CD4-positive, CD25-positive, alpha-beta regulatory T cell (primary cell): ENCODE data around the gene CBX4. TPM values are rescaled to one million over a fixed set of nuclear protein-coding genes. Genes with fewer than 3 reads are reported as not detected.

Source experiments
- ATAC-seq, 2 donors: fragments of 150-1000 bp; cut with Tn5 transposase; one replicate each; pipeline ENCODE4 v1.10.0; 2021; ENCODE audit warnings: low read depth in 2 of 2, moderate number of reproducible peaks in 2 of 2, moderate library complexity in 1 of 2
- DNase-seq, 3 donors: peaks; one replicate each; pipeline versions ENCODE4 v3.0.0 to v3.0.0-alpha.2; 2012 to 2022; ENCODE audit warnings: mixed read lengths in 1 of 3
- H3K27ac ChIP-seq: one replicate; pipeline ENCODE4 v1.7.0; 2013; ENCODE audit warnings: mild to moderate bottlenecking, low read length; ENCODE audit not compliant: insufficient read depth, poor library complexity, severe bottlenecking
- H3K27me3 ChIP-seq: one replicate; pipeline ENCODE4 v1.7.0; 2013; ENCODE audit warnings: low read length; ENCODE audit not compliant: control insufficient read depth, insufficient read depth
- H3K36me3 ChIP-seq: one replicate; pipeline ENCODE4 v1.7.0; 2013; ENCODE audit warnings: mild to moderate bottlenecking, low read length, moderate library complexity; ENCODE audit not compliant: control insufficient read depth, insufficient read depth
- H3K4me1 ChIP-seq: 2 replicates; pipeline ENCODE4 v1.7.0; 2013; ENCODE audit warnings: mild to moderate bottlenecking, low read length; ENCODE audit not compliant: insufficient read depth, control insufficient read depth, poor library complexity, severe bottlenecking
- H3K4me3 ChIP-seq: one replicate; pipeline ENCODE4 v1.7.0; 2013; ENCODE audit warnings: low read depth, mild to moderate bottlenecking, low read length, moderate library complexity
- H3K9me3 ChIP-seq, 2 experiments: 1 replicate in 1 of 2; 2 replicates in 1 of 2; pipeline ENCODE4 v1.7.0; 2013; ENCODE audit warnings: low read length in 2 of 2, mild to moderate bottlenecking in 1 of 2, moderate library complexity in 1 of 2; ENCODE audit not compliant: control insufficient read depth in 2 of 2
- H3K27ac Mint-ChIP-seq, 3 donors: one replicate each; pipeline ENCODE4 v1.8.0; 2020 to 2022; ENCODE audit warnings: mild to moderate bottlenecking in 3 of 3, mixed read lengths in 3 of 3, moderate library complexity in 2 of 3
- H3K27me3 Mint-ChIP-seq: one replicate; pipeline ENCODE4 v1.8.0; 2022; ENCODE audit warnings: mild to moderate bottlenecking, mixed read lengths
- H3K36me3 Mint-ChIP-seq: one replicate; pipeline ENCODE4 v1.8.0; 2020; ENCODE audit warnings: mixed read lengths
- H3K4me1 Mint-ChIP-seq, 4 donors: one replicate each; pipeline ENCODE4 v1.8.0; 2020 to 2022; ENCODE audit warnings: mixed read lengths in 4 of 4, mild to moderate bottlenecking in 1 of 4
- H3K4me3 Mint-ChIP-seq, 4 donors: one replicate each; pipeline ENCODE4 v1.8.0; 2020 to 2022; ENCODE audit warnings: mild to moderate bottlenecking in 4 of 4, mixed read lengths in 4 of 4, moderate library complexity in 3 of 4
- H3K9me3 Mint-ChIP-seq, 7 donors: one replicate each; pipeline ENCODE4 v1.8.0; 2020 to 2022; ENCODE audit warnings: mixed read lengths in 7 of 7, mild to moderate bottlenecking in 3 of 7, moderate library complexity in 2 of 7
- polyA plus RNA-seq, 4 donors: library from polyadenylated mRNA; unstranded; fragments of 300-500 nt; fragmentation: Illumina TruSeq; gene quantifications; one replicate each; pipeline ENCODE4 v1.2.3, GENCODE V29; 2021
- total RNA-seq: library from RNA; stranded (reverse); gene quantifications from one replicate; pipeline ENCODE4 v1.2.3, GENCODE V29; 2022

Gene CBX4
- total and polyA plus RNA-seq, 5 donors from 2014 or later = 2.9 to 137 (median 5.9) TPM

- Mint-ChIP-seq H3K27ac (peak overlapping the region in 1 of 3 donors; percentile 86), H3K27me3 (peaks cover 27% of the 10 kb centered on the region), H3K9me3 (no peaks in the 10 kb centered on the region), H3K36me3 (no peaks in the 10 kb centered on the region), H3K4me3 (no peak overlapping the region), H3K4me1 (peaks cover 0 to 15% (median 0%) of the 10 kb centered on the region in 4 donors)
- DNase-seq = no peak
- Histone ChIP-seq H3K4me3 (no peak overlapping the region), H3K36me3 (no peaks in the 10 kb centered on the region), H3K27me3 (no peaks in the 10 kb centered on the region), H3K9me3 (no peaks in the 10 kb centered on the region), H3K27ac (no peak overlapping the region), H3K4me1 (peaks cover 4% of the 10 kb centered on the region)
- ATAC-seq = no peak
Observed at GRCh38 chr17:79864617-79865250, 25.5 kb upstream of the CBX4 start.

DNA sequence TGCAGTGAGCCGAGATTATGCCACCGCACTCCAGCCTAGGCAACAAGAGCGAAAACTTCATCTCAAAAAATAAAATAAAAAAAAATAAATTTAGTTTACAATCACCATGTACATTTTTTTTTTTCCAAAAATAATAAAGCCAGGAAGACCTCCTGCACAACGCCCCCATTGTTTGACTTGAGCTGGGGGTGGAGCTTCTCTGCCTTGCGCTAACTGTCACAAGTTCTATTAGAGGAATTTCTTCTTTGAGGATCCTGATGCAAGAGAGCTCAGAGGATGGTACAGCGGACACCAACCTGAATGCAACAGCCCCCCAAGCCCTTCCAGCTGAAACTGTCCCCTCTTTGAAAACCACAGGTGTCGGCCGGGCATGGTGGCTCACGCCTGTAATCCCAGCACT, 24.9 kb upstream of the CBX4 start:
- no peaks in the 10 kb centered on the region for H3K36me3 ChIP-seq
- H3K27ac ChIP-seq = no peak overlapping the region
- Mint-ChIP-seq H3K4me1 (peaks cover 0 to 15% (median 0%) of the 10 kb centered on the region in 4 donors), H3K27ac (no peak overlapping the region), H3K27me3 (peaks cover 23% of the 10 kb centered on the region), H3K9me3 (no peaks in the 10 kb centered on the region), H3K36me3 (no peaks in the 10 kb centered on the region), H3K4me3 (no peak overlapping the region)
- peaks cover 4% of the 10 kb centered on the region for H3K4me1 ChIP-seq
- H3K4me3 ChIP-seq = no peak overlapping the region
- H3K27me3 ChIP-seq = no peaks in the 10 kb centered on the region
- H3K9me3 ChIP-seq = no peaks in the 10 kb centered on the region
- DNase-seq (no peak), ATAC-seq (no peak)

GRCh38 chr17:79862771-79863440, 23.7 kb upstream of the CBX4 start:
- Mint-ChIP-seq H3K9me3 (no peaks in the 10 kb centered on the region), H3K36me3 (no peaks in the 10 kb centered on the region), H3K27me3 (peaks cover 22% of the 10 kb centered on the region), H3K4me3 (no peak overlapping the region), H3K4me1 (peaks cover 0 to 15% (median 0%) of the 10 kb centered on the region in 4 donors), H3K27ac (no peak overlapping the region)
- Histone ChIP-seq H3K27ac (no peak overlapping the region), H3K4me3 (no peak overlapping the region), H3K36me3 (no peaks in the 10 kb centered on the region), H3K27me3 (no peaks in the 10 kb centered on the region), H3K4me1 (peaks cover 4% of the 10 kb centered on the region), H3K9me3 (no peaks in the 10 kb centered on the region)
- ATAC-seq (no peak), DNase-seq (no peak)

DNA sequence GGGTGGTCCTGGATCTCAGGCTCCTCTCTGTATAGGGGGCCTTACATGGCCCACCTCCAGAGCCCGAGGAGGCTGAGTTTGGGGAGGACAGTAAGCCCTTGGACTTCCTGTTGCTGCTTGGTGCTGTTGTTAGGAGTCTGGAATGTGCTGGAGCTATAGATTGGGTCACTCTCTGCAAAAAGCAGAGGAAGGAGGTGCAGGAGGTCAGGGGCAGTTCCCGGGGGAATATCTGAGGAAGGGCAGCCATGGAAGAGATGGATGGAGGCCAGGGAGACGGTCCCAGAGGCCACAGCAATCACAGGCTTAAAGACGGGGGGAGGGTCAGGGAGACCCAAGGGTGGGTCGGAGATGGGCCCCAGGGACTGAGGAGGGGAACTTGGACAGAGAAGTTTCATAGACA, 23.0 kb upstream of the CBX4 start:
- Mint-ChIP-seq H3K4me1 (peaks cover 0 to 12% (median 0%) of the 10 kb centered on the region in 4 donors), H3K36me3 (no peaks in the 10 kb centered on the region), H3K27me3 (peaks cover 29% of the 10 kb centered on the region), H3K4me3 (no peak overlapping the region), H3K9me3 (no peaks in the 10 kb centered on the region), H3K27ac (no peak overlapping the region)
- no peaks in the 10 kb centered on the region for H3K9me3 ChIP-seq
- DNase-seq = no peak
- no peak overlapping the region for H3K4me3 ChIP-seq
- ATAC-seq = no peak
- no peaks in the 10 kb centered on the region for H3K27me3 ChIP-seq
- no peaks in the 10 kb centered on the region for H3K36me3 ChIP-seq
- no peak overlapping the region for H3K27ac ChIP-seq
- peaks cover 2% of the 10 kb centered on the region for H3K4me1 ChIP-seq

DNA sequence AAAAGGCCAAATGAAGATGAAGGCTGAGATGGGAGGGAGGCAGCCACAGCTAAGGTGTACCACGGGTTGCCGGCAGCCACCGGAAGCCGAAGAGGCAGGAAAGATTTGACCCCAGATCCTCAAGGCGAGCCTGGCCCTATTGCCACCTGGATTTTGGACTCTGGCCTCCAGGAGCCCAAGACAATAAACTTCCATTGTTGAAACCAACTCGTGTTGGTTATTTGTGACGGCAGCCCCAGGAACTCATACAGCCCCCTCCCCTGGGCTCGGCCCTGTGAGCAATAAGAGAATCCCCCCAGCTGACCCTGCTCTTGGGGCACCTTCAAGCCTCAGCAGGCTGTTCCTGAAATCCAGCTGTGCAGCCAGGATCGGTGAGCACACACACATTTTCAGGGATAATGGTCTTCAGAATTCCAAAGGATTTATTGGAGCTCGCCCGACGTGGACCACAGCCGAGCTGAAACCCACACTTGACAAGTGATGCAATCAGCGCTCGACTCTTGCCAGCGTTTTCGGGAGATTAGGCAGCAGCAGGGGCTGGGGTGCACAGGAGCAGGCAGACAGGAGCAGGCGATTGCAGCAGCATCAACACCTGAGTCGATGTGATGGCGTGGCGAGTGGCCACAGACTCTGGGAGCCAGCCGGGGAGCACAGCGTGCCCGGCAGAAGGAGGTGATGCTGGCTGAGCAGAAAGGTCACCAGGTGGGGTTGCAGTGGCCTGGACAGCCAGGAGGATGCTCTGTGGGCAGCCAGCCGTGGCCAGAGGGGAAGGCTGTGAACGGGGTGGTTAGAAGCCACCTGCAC, 22.4 kb upstream of the CBX4 start:
- H3K4me3 ChIP-seq = no peak overlapping the region
- DNase-seq (no peak), ATAC-seq (no peak)
- no peak overlapping the region for H3K4me3 Mint-ChIP-seq
- no peaks in the 10 kb centered on the region for H3K36me3 ChIP-seq
- no peaks in the 10 kb centered on the region for H3K27me3 ChIP-seq
- no peaks in the 10 kb centered on the region for H3K9me3 ChIP-seq
- H3K9me3 Mint-ChIP-seq = peaks cover 0 to 1% (median 0%) of the 10 kb centered on the region in 7 donors
- no peaks in the 10 kb centered on the region for H3K36me3 Mint-ChIP-seq
- no peaks in the 10 kb centered on the region for H3K4me1 ChIP-seq
- H3K27me3 Mint-ChIP-seq = peaks cover 27% of the 10 kb centered on the region
- H3K27ac ChIP-seq = no peak overlapping the region
- H3K4me1 Mint-ChIP-seq = peaks cover 0 to 8% (median 0%) of the 10 kb centered on the region in 4 donors
- H3K27ac Mint-ChIP-seq = no peak overlapping the region

- no peaks in the 10 kb centered on the region for H3K4me1 ChIP-seq
- H3K4me3 ChIP-seq = no peak overlapping the region
- no peak for DNase-seq
- H3K27ac ChIP-seq = no peak overlapping the region
- Mint-ChIP-seq H3K36me3 (no peaks in the 10 kb centered on the region), H3K4me1 (peaks cover 0 to 2% (median 0%) of the 10 kb centered on the region in 4 donors), H3K27me3 (peaks cover 18% of the 10 kb centered on the region), H3K9me3 (peaks cover 0 to 1% (median 0%) of the 10 kb centered on the region in 7 donors), H3K4me3 (no peak overlapping the region), H3K27ac (no peak overlapping the region)
- no peaks in the 10 kb centered on the region for H3K9me3 ChIP-seq
- no peak for ATAC-seq
- no peaks in the 10 kb centered on the region for H3K27me3 ChIP-seq
- H3K36me3 ChIP-seq = no peaks in the 10 kb centered on the region
Observed at GRCh38 chr17:79859676-79860615, 20.7 kb upstream of the CBX4 start.

- Mint-ChIP-seq H3K4me1 (peaks cover 0 to 7% (median 0%) of the 10 kb centered on the region in 4 donors), H3K9me3 (peaks cover 0 to 1% (median 0%) of the 10 kb centered on the region in 7 donors), H3K36me3 (no peaks in the 10 kb centered on the region), H3K27ac (no peak overlapping the region), H3K27me3 (peaks cover 16% of the 10 kb centered on the region), H3K4me3 (no peak overlapping the region)
- H3K4me1 ChIP-seq = peaks cover 3% of the 10 kb centered on the region
- no peak overlapping the region for H3K27ac ChIP-seq
- no peak overlapping the region for H3K4me3 ChIP-seq
- ATAC-seq (no peak), DNase-seq (no peak)
- no peaks in the 10 kb centered on the region for H3K9me3 ChIP-seq
- no peaks in the 10 kb centered on the region for H3K36me3 ChIP-seq
- H3K27me3 ChIP-seq = no peaks in the 10 kb centered on the region
Observed at GRCh38 chr17:79857095-79857494, 17.9 kb upstream of the CBX4 start.
